HG03025 (cell line): ENCODE measurements around the gene GTPBP10.

Source experiments
- ATAC-seq: cut with Tn5 transposase; IDR thresholded peaks from one replicate; pipeline ENCODE4 v1.9.1; 2021; ENCODE audit warnings: mild to moderate bottlenecking, moderate library complexity; ENCODE audit not compliant: unreplicated experiment, low FRiP score

Gene GTPBP10

GRCh38 chr7:90425376-90425775 is 78.9 kb downstream of the GTPBP10 start:
- ATAC-seq: no peak

- no peak for ATAC-seq
These were observed 84.3 kb downstream of the GTPBP10 start for GRCh38 chr7:90430614-90431460.

- ATAC-seq: no peak
These were observed 86.2 kb downstream of the GTPBP10 start for GRCh38 chr7:90432752-90433151.

GRCh38 chr7:90433221-90433620 is 86.7 kb downstream of the GTPBP10 start:
- no peak for ATAC-seq
